ENCODE measurements around the gene SERAC1. TPM values are rescaled to one million over a fixed set of nuclear protein-coding genes. Genes with fewer than 3 reads are reported as not detected.

SERAC1 gene
- polyA plus RNA-seq, 3 donors, result 4.3 to 5.1 (median 4.4) TPM

DNA sequence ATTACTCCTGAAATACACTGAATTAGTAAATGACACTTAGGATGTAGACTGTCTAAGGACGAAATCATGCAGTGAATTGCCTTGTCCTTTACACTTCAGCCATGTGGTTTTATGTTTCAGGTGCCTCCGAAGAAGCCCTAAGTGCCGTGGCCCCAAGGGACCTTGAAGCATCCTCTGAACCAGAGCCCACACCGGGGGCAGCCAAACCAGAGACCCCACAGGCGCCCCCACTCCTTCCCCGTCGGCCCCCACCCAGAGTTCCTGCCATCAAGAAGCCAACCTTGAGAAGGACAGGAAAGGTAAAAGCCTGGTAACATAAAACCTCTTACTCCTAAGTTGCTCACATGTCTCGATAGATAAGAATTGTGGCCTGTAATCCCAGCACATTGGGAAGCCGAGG lies 75.3 kb downstream of the SERAC1 start:
- H3K4me3 ChIP-seq (replicated peaks in 1 of 3; ENCODE audit: low read depth in 2 of 3, low read length in 3 of 3), result no peak overlapping the region
- peaks cover 4% of the 10 kb centered on the region for H3K79me2 ChIP-seq (ENCODE audit: insufficient read depth, low read length)
- no peaks in the 10 kb centered on the region for H3K27me3 ChIP-seq (ENCODE audit: control insufficient read depth in 2 of 2, insufficient read depth in 2 of 2, low read length in 2 of 2)
- H4K20me1 ChIP-seq (ENCODE audit: insufficient read depth, low read length), result no peaks in the 10 kb centered on the region
- WGBS (ENCODE audit: insufficient coverage), result 98% methylated on average over 7 of the region's 9 CpGs
- H3K36me3 ChIP-seq (replicated peaks in 1 of 2; ENCODE audit: control insufficient read depth in 1 of 2, insufficient read depth in 2 of 2, low read length in 2 of 2), result peaks cover 0 to 14% of the 10 kb centered on the region in 2 donors
- Mint-ChIP-seq H3K9me3 (no peaks in the 10 kb centered on the region), H3K27ac (no peak overlapping the region), H3K36me3 (peaks cover 26 to 36% of the 10 kb centered on the region in 2 donors), H3K4me3 (no peak overlapping the region), H3K27me3 (ENCODE audit: low read depth in 3 of 3) (no peaks in the 10 kb centered on the region), H3K4me1 (peaks cover 32% of the 10 kb centered on the region)
- H3K4me1 ChIP-seq (ENCODE audit: control insufficient read depth in 1 of 2, insufficient read depth in 2 of 2, low read length in 2 of 2), result peaks cover 7 to 18% of the 10 kb centered on the region in 2 donors
- no peak overlapping the region for H3K4me2 ChIP-seq (replicated peaks; ENCODE audit: extremely low read depth, low read length, poor library complexity, severe bottlenecking)
- H3K9me3 ChIP-seq (replicated peaks in 1 of 2; ENCODE audit: control insufficient read depth in 1 of 2, insufficient read depth in 1 of 2, low read length in 2 of 2), result no peaks in the 10 kb centered on the region
- no peak overlapping the region for H3K27ac ChIP-seq (ENCODE audit: low read depth in 1 of 2, low read length in 2 of 2)
- TF ChIP-seq, protein P1, sequence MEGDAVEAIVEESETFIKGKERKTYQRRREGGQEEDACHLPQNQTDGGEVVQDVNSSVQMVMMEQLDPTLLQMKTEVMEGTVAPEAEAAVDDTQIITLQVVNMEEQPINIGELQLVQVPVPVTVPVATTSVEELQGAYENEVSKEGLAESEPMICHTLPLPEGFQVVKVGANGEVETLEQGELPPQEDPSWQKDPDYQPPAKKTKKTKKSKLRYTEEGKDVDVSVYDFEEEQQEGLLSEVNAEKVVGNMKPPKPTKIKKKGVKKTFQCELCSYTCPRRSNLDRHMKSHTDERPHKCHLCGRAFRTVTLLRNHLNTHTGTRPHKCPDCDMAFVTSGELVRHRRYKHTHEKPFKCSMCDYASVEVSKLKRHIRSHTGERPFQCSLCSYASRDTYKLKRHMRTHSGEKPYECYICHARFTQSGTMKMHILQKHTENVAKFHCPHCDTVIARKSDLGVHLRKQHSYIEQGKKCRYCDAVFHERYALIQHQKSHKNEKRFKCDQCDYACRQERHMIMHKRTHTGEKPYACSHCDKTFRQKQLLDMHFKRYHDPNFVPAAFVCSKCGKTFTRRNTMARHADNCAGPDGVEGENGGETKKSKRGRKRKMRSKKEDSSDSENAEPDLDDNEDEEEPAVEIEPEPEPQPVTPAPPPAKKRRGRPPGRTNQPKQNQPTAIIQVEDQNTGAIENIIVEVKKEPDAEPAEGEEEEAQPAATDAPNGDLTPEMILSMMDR (IDR thresholded peaks at IDR 0.05), result no peak
- no peak overlapping the region for H2AFZ ChIP-seq (ENCODE audit: insufficient read depth, low read depth, low read length, poor library complexity, severe bottlenecking)
- intact Hi-C loops (cut with micrococcal nuclease), result no loop called here
- no peak overlapping the region for H3K9ac ChIP-seq (ENCODE audit: insufficient read depth, low read length, poor library complexity, severe bottlenecking)
- no peak for DNase-seq

DNA sequence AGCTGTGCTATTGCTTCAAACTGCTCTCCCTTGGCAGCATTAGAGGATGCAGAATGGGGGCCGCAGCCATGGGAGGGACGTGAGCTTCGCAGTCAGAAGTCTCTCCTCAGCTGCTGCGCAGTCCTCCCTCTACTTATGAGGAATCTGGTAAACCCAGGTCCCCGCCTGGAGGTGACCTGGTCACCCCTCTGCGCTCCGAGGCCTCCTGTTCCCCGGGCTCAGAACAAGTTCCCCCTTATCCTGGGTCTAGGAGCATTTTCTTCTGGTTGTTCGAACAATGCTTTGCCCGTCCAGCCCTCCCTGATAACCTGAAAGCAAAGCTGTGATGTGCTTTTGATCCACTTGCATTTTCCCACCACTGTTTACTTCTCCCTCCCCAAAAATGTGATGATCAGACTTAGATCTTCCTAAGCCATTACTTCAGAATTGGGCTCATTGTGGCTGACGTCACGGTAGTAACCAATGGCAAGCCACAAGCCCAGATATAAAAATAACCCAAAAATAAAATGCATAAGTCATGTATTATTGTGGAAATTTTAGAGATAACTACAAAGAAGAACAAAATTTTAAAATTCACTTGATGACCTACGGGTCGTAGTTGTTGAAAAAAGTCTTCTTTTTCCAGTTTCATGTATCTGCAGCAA lies 80.7 kb downstream of the SERAC1 start:
- peak overlapping the region; percentile 40 to 76 (median 58) for H3K4me3 ChIP-seq (replicated peaks in 1 of 3; ENCODE audit: low read depth in 2 of 3, low read length in 3 of 3)
- peak overlapping the region; percentile 83 to 90 for H3K4me3 Mint-ChIP-seq
- no peaks in the 10 kb centered on the region for H3K36me3 ChIP-seq (replicated peaks in 1 of 2; ENCODE audit: control insufficient read depth in 1 of 2, insufficient read depth in 2 of 2, low read length in 2 of 2)

More for the DNA sequence above, 80.7 kb downstream of the SERAC1 start:
- Histone ChIP-seq H3K27me3 (ENCODE audit: control insufficient read depth in 2 of 2, insufficient read depth in 2 of 2, low read length in 2 of 2) (no peaks in the 10 kb centered on the region), H4K20me1 (ENCODE audit: insufficient read depth, low read length) (no peaks in the 10 kb centered on the region), H3K9me3 (replicated peaks in 1 of 2; ENCODE audit: control insufficient read depth in 1 of 2, insufficient read depth in 1 of 2, low read length in 2 of 2) (peaks cover 0 to 4% of the 10 kb centered on the region in 2 donors), H3K4me2 (replicated peaks; ENCODE audit: extremely low read depth, low read length, poor library complexity, severe bottlenecking) (peak overlapping the region; percentile 77), H3K4me1 (ENCODE audit: control insufficient read depth in 1 of 2, insufficient read depth in 2 of 2, low read length in 2 of 2) (peaks cover 46 to 57% of the 10 kb centered on the region in 2 donors), H3K79me2 (ENCODE audit: insufficient read depth, low read length) (peaks cover 4% of the 10 kb centered on the region), H3K27ac (ENCODE audit: low read depth in 1 of 2, low read length in 2 of 2) (peak overlapping the region; percentile 95 to 99), H3K9ac (ENCODE audit: insufficient read depth, low read length, poor library complexity, severe bottlenecking) (peak overlapping the region; percentile 88), H2AFZ (ENCODE audit: insufficient read depth, low read depth, low read length, poor library complexity, severe bottlenecking) (peak overlapping the region; percentile 81)
- intact Hi-C loops (cut with micrococcal nuclease), result loop anchor here in 1 of 2 donors (10.0 kb wide), 2 partner anchors 77 to 323 kb away; partner anchors contain the start of genes GTF2H5 and SERAC1
- Mint-ChIP-seq H3K9me3 (peaks cover 0 to 6% (median 0%) of the 10 kb centered on the region in 7 donors), H3K4me1 (peaks cover 70% of the 10 kb centered on the region), H3K27me3 (ENCODE audit: low read depth in 3 of 3) (peaks cover 0 to 3% (median 1%) of the 10 kb centered on the region in 3 donors), H3K36me3 (peaks cover 6 to 10% of the 10 kb centered on the region in 2 donors), H3K27ac (peak overlapping the region; percentile 94 to 99 (median 98))
- WGBS (ENCODE audit: insufficient coverage), result 57% methylated on average over 9 of the region's 14 CpGs
- DNase-seq, result peak; percentile 34 to 63 (median 44)
- TF ChIP-seq, protein P1 (IDR thresholded peaks at IDR 0.05), result no peak

Measured in CD14-positive monocyte (primary cell).